ENCODE results near the gene ZBTB32.
"Not testable (repeated sequence)": the region's sequence is repeated elsewhere in the genome, so short reads cannot be mapped to it uniquely, and the experiment has no call there.

The ZBTB32 gene

GRCh38 chr19:35722461-35722860 is 18.1 kb downstream of the ZBTB32 start:
- no peak for DNase-seq

GRCh38 chr19:35722897-35723296 is 18.5 kb downstream of the ZBTB32 start:
- DNase-seq: no peak

GRCh38 chr19:35723671-35724070 is 19.3 kb downstream of the ZBTB32 start:
- DNase-seq: no peak

- not testable (repeated sequence) for DNase-seq
These were observed 19.8 kb downstream of the ZBTB32 start for GRCh38 chr19:35724132-35724531.

- no peak for DNase-seq
These were observed 20.2 kb downstream of the ZBTB32 start for GRCh38 chr19:35724560-35724959.

- no peak for DNase-seq
These were observed 21.0 kb downstream of the ZBTB32 start for GRCh38 chr19:35725216-35725861.

- no peak for DNase-seq
These were observed 22.9 kb downstream of the ZBTB32 start for GRCh38 chr19:35727053-35727955.

GRCh38 chr19:35727956-35728706 is 23.8 kb downstream of the ZBTB32 start:
- no peak for DNase-seq

- DNase-seq: no peak
These were observed 24.7 kb downstream of the ZBTB32 start for GRCh38 chr19:35729021-35729420.

- DNase-seq: no peak
These were observed 25.4 kb downstream of the ZBTB32 start for GRCh38 chr19:35729763-35730162.

- DNase-seq: no peak
These were observed 26.0 kb downstream of the ZBTB32 start for GRCh38 chr19:35730326-35730725.

GRCh38 chr19:35731353-35731752 is 27.0 kb downstream of the ZBTB32 start:
- no peak for DNase-seq

GRCh38 chr19:35731779-35732405 is 27.5 kb downstream of the ZBTB32 start:
- DNase-seq: no peak

- DNase-seq: no peak
These were observed 28.3 kb downstream of the ZBTB32 start for GRCh38 chr19:35732540-35733179.

GRCh38 chr19:35733180-35734125 is 29.1 kb downstream of the ZBTB32 start:
- DNase-seq: no peak

GRCh38 chr19:35734273-35734672 is 29.9 kb downstream of the ZBTB32 start:
- DNase-seq: no peak

- no peak for DNase-seq
These were observed 30.5 kb downstream of the ZBTB32 start for GRCh38 chr19:35734889-35735288.

GRCh38 chr19:35736913-35737886 is 32.8 kb downstream of the ZBTB32 start:
- DNase-seq: no peak

GRCh38 chr19:35738021-35738886 is 33.9 kb downstream of the ZBTB32 start:
- no peak for DNase-seq
